ENCODE results near the gene GOLGA7B.

Gene GOLGA7B

DNA sequence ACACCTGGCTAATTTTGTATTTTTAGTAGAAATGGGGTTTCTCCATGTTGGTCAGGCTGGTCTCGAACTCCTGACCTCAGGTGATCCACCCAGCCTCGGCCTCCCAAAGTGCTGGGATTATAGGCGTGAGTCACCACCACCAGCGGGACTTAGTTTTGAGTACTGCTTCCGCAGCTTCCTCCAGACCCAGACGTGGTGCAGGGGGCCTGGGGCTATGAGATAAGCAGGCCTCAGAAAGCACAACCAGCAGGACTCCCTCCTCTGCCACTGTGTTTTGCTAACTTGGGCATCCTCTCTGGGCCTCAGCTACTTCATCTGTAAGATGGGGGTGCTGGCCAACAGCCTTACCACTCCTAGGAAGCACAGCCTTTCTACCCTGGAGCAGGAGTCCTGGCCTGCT, 37.8 kb downstream of the GOLGA7B start:
- no peaks in the 10 kb centered on the region for H3K36me3 ChIP-seq (ENCODE audit: control insufficient read depth, low read length)
- no peak overlapping the region for H3K4me2 ChIP-seq (ENCODE audit: low read length)
- H4K20me1 ChIP-seq (ENCODE audit: control insufficient read depth, insufficient read depth, low read depth, low read length), result no peaks in the 10 kb centered on the region
- H3K9me3 ChIP-seq (ENCODE audit: control insufficient read depth, insufficient read depth, low read length), result no peaks in the 10 kb centered on the region
- H3K9me2 ChIP-seq (replicated peaks; ENCODE audit: control insufficient read depth, low read length), result no peaks in the 10 kb centered on the region
- H3K27me3 ChIP-seq (ENCODE audit: control insufficient read depth, low read length), result peaks cover 3% of the 10 kb centered on the region; the same call in 1 of the 2 replicates
- H3K79me2 ChIP-seq (ENCODE audit: control insufficient read depth, low read length), result no peaks in the 10 kb centered on the region
- TF ChIP-seq, protein P1, sequence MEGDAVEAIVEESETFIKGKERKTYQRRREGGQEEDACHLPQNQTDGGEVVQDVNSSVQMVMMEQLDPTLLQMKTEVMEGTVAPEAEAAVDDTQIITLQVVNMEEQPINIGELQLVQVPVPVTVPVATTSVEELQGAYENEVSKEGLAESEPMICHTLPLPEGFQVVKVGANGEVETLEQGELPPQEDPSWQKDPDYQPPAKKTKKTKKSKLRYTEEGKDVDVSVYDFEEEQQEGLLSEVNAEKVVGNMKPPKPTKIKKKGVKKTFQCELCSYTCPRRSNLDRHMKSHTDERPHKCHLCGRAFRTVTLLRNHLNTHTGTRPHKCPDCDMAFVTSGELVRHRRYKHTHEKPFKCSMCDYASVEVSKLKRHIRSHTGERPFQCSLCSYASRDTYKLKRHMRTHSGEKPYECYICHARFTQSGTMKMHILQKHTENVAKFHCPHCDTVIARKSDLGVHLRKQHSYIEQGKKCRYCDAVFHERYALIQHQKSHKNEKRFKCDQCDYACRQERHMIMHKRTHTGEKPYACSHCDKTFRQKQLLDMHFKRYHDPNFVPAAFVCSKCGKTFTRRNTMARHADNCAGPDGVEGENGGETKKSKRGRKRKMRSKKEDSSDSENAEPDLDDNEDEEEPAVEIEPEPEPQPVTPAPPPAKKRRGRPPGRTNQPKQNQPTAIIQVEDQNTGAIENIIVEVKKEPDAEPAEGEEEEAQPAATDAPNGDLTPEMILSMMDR (IDR thresholded peaks at IDR 0.05; ENCODE audit: low read depth, low read length, poor library complexity, severe bottlenecking), result no peak
- no peak for TF ChIP-seq EZH2phosphoT487 (IDR thresholded peaks at IDR 0.05; ENCODE audit: borderline replicate concordance, low read length)
- H3F3A ChIP-seq (ENCODE audit: control insufficient read depth, insufficient read depth), result no peaks in the 10 kb centered on the region
- no peak overlapping the region for H3K4me3 ChIP-seq (ENCODE audit: low read length)
- H3K27ac ChIP-seq (ENCODE audit: low read depth, low read length), result no peak overlapping the region
- H3K4me1 ChIP-seq (ENCODE audit: control insufficient read depth, low read length), result no peaks in the 10 kb centered on the region

DNA sequence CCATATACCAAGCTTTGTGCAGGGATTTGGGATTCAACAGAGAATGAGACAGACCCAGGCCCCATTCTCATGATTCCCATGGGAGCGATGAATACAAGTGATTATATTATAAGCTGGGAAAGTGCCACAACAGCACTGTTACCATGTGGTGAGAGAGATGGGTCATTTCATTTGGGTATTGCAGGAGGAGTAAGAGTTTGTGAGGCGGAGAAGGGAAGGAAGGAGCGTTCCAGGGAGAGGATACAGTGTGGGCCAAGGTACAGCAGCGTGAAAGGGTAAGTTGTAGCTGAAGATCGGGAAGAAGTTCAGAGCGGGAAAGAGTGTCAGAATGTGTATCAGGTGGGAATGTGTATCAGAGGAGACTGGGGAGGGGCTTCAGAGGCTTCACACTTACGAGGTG, 38.5 kb downstream of the GOLGA7B start:
- TF ChIP-seq, protein P1 (IDR thresholded peaks at IDR 0.05; ENCODE audit: low read depth, low read length, poor library complexity, severe bottlenecking), result no peak
- TF ChIP-seq EZH2phosphoT487 (IDR thresholded peaks at IDR 0.05; ENCODE audit: borderline replicate concordance, low read length), result no peak
- no peaks in the 10 kb centered on the region for H4K20me1 ChIP-seq (ENCODE audit: control insufficient read depth, insufficient read depth, low read depth, low read length)
- H3K4me3 ChIP-seq (ENCODE audit: low read length), result no peak overlapping the region
- peaks cover 3% of the 10 kb centered on the region; the same call in 1 of the 2 replicates for H3K27me3 ChIP-seq (ENCODE audit: control insufficient read depth, low read length)
- no peaks in the 10 kb centered on the region for H3K9me2 ChIP-seq (replicated peaks; ENCODE audit: control insufficient read depth, low read length)
- H3K79me2 ChIP-seq (ENCODE audit: control insufficient read depth, low read length), result no peaks in the 10 kb centered on the region
- H3K4me2 ChIP-seq (ENCODE audit: low read length), result no peak overlapping the region
- H3K9me3 ChIP-seq (ENCODE audit: control insufficient read depth, insufficient read depth, low read length), result no peaks in the 10 kb centered on the region
- H3F3A ChIP-seq (ENCODE audit: control insufficient read depth, insufficient read depth), result no peaks in the 10 kb centered on the region
- H3K36me3 ChIP-seq (ENCODE audit: control insufficient read depth, low read length), result no peaks in the 10 kb centered on the region
- no peak overlapping the region for H3K27ac ChIP-seq (ENCODE audit: low read depth, low read length)
- H3K4me1 ChIP-seq (ENCODE audit: control insufficient read depth, low read length), result no peaks in the 10 kb centered on the region

DNA sequence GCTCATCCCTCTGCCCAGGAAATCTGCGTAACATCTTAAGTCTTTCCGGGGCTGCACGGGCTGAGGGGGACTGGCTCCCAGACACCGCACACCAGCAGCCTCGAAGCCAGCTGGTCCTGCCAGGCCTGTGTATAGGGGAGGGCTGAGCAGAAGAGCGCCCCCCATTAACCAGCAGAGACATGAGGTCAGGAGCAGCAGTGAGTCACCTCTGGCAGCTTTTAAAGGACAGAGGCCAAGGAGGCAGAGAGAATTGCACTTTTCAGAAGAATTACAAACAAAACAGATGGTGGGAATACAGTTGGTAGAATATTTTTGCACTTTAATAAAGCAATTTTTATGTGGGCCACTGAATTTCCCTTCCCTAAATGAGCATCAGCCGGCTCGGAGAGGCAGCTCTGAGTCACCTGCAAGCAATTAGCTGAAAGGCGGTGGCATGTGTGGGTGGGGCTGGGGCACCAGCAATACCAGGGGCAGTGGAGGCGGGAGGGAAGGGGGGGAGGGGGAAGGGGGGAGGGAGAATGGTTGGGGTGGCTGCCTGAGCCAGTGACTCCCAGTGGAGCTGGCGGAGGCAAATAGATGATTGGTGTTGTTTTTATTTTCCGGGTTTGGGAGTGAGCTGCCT, 39.1 kb downstream of the GOLGA7B start:
- no peaks in the 10 kb centered on the region for H3K9me2 ChIP-seq (replicated peaks; ENCODE audit: control insufficient read depth, low read length)
- no peak overlapping the region for H3K27ac ChIP-seq (ENCODE audit: low read depth, low read length)
- H3K4me3 ChIP-seq (ENCODE audit: low read length), result no peak overlapping the region
- H3K79me2 ChIP-seq (ENCODE audit: control insufficient read depth, low read length), result no peaks in the 10 kb centered on the region
- no peaks in the 10 kb centered on the region for H3K36me3 ChIP-seq (ENCODE audit: control insufficient read depth, low read length)
- TF ChIP-seq, protein P1 (IDR thresholded peaks at IDR 0.05; ENCODE audit: low read depth, low read length, poor library complexity, severe bottlenecking), result no peak
- TF ChIP-seq EZH2phosphoT487 (IDR thresholded peaks at IDR 0.05; ENCODE audit: borderline replicate concordance, low read length), result no peak
- H3K4me1 ChIP-seq (ENCODE audit: control insufficient read depth, low read length), result no peaks in the 10 kb centered on the region
- no peak overlapping the region for H3K4me2 ChIP-seq (ENCODE audit: low read length)
- H4K20me1 ChIP-seq (ENCODE audit: control insufficient read depth, insufficient read depth, low read depth, low read length), result no peaks in the 10 kb centered on the region
- H3K27me3 ChIP-seq (ENCODE audit: control insufficient read depth, low read length), result peaks cover 3% of the 10 kb centered on the region; the same call in 1 of the 2 replicates
- H3K9me3 ChIP-seq (ENCODE audit: control insufficient read depth, insufficient read depth, low read length), result no peaks in the 10 kb centered on the region
- no peaks in the 10 kb centered on the region for H3F3A ChIP-seq (ENCODE audit: control insufficient read depth, insufficient read depth)

All from DOHH2 (cell line).